ENCODE results near the gene GCKR. TPM values are rescaled to one million over a fixed set of nuclear protein-coding genes. Genes with fewer than 3 reads are reported as not detected.

The GCKR gene
- total RNA-seq, 1 experiment from 2014 or later: not detected

DNA sequence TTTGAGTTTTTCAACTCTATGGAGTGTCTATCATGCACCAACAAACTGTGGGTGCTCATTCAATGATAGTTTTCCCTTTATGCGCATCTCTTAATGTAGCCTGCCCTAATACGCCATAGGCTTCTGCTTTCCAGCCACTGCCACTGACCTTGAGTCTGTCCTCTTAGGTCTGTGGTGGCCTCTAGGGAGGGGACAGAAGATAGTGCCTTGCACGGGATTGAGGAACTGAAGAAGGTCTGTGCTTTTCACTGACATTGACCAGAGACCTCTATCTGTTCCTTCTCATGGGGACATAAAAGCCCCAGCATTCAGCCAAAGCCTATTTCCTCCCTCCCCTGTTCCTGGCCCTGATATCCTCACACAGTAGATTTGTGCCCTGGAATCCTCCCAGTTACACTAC, 2.3 kb downstream of the GCKR start (continued):
- no peak for TF ChIP-seq EGR1 (IDR thresholded peaks at IDR 0.05; ENCODE audit: low read depth)
- no peak for TF ChIP-seq EZH2 (IDR thresholded peaks at IDR 0.05)

DNA sequence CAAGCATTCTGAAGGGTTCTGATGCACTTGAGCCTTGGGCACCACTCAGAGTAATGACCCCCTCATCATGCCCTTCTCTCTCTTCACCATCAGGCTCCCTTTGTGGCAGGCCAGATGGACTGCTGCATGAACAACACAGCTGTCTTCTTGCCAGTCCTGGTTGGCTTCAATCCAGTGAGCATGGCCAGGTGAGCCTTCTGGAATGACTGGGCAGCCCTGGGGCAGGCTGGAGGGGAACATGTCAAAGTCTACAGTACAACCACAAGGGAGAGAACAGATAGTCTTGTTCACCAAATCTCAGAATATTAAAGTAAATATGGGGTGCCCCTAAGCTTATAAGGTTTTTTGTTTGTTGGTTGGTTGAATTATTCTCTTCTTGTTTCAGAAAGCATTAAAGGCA, 4.4 kb downstream of the GCKR start:
- TF ChIP-seq EZH2phosphoT487 (IDR thresholded peaks at IDR 0.05; ENCODE audit: borderline replicate concordance) (no peak), EZH2 (IDR thresholded peaks at IDR 0.05) (no peak)
- no peak overlapping the region for H3K4me3 ChIP-seq (replicated peaks in 1 of 2; ENCODE audit: low read depth in 1 of 2, low read length in 2 of 2)
- H3K9me2 ChIP-seq (ENCODE audit: insufficient read depth): no peaks in the 10 kb centered on the region
- ATAC-seq (no peak), DNase-seq (ENCODE audit: low read depth, low spot score) (no peak)
- no TSS peak for BruUV-seq (replicated peaks)
- H4K20me1 ChIP-seq (ENCODE audit: insufficient read depth): no peaks in the 10 kb centered on the region
- POLR2A ChIA-PET: no interaction called here
- H3K27ac ChIP-seq (ENCODE audit: low read depth, low read length): no peak overlapping the region
- H3K9me3 ChIP-seq (ENCODE audit: control insufficient read depth in 1 of 2, insufficient read depth in 1 of 2, low read depth in 1 of 2, low read length in 2 of 2): no peaks in the 10 kb centered on the region
- no peaks in the 10 kb centered on the region for H3K36me3 ChIP-seq (ENCODE audit: control insufficient read depth in 1 of 2, insufficient read depth in 2 of 2, low read length in 2 of 2)
- H3K79me2 ChIP-seq (ENCODE audit: insufficient read depth, low read length): no peaks in the 10 kb centered on the region
- no peak overlapping the region for H2AFZ ChIP-seq (ENCODE audit: low read depth, low read length, poor library complexity, severe bottlenecking)
- CTCF ChIA-PET: no interaction called here
- RAD21 ChIA-PET (ENCODE audit: low non-redundant PET in 1 of 2, low total read pairs in 2 of 2, uncharacterized antibody in 2 of 2, unreplicated experiment in 2 of 2): no interaction called here
- no peaks in the 10 kb centered on the region for H3K4me1 ChIP-seq (ENCODE audit: control insufficient read depth in 1 of 2, insufficient read depth in 2 of 2, low read length in 2 of 2)
- intact Hi-C loops (cut with micrococcal nuclease): no loop called here
- peaks cover 7% of the 10 kb centered on the region; the same call in 1 of the 2 replicates for H3K27me3 ChIP-seq (ENCODE audit: insufficient read depth, low read length)
- H3K9ac ChIP-seq (ENCODE audit: low read length): no peak overlapping the region
- H3K4me2 ChIP-seq (ENCODE audit: low read length): no peak overlapping the region

DNA sequence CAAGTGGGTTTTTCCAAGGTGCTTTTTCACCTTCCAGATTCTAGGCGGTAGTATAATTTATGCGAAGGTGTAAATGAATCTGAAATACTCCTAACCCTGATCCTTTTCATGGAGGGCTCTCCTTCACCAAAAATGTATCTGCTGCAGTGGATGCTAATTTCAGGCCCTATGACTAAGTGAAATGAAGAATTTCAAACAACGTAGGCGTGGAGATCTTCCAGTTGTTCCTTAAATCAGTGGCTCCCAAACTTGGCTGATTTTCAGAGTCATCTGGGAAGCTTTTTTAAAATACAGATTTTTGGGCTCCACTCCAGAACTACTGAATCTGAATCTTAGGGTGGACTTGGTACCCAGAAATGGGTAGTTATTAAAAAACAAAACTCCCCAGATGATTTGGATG, 5.5 kb downstream of the GCKR start:
- TF ChIP-seq, protein P1, sequence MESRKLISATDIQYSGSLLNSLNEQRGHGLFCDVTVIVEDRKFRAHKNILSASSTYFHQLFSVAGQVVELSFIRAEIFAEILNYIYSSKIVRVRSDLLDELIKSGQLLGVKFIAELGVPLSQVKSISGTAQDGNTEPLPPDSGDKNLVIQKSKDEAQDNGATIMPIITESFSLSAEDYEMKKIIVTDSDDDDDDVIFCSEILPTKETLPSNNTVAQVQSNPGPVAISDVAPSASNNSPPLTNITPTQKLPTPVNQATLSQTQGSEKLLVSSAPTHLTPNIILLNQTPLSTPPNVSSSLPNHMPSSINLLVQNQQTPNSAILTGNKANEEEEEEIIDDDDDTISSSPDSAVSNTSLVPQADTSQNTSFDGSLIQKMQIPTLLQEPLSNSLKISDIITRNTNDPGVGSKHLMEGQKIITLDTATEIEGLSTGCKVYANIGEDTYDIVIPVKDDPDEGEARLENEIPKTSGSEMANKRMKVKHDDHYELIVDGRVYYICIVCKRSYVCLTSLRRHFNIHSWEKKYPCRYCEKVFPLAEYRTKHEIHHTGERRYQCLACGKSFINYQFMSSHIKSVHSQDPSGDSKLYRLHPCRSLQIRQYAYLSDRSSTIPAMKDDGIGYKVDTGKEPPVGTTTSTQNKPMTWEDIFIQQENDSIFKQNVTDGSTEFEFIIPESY (IDR thresholded peaks at IDR 0.05; ENCODE audit: extremely low read depth, insufficient replicate concordance, low read length): no peak
- no peak for TF ChIP-seq SRF (IDR thresholded peaks at IDR 0.05; ENCODE audit: low read depth)
- TF ChIP-seq EZH2 (IDR thresholded peaks at IDR 0.05): no peak
- no peak for TF ChIP-seq EZH2phosphoT487 (IDR thresholded peaks at IDR 0.05; ENCODE audit: borderline replicate concordance)
- TF ChIP-seq RAD21 (IDR thresholded peaks at IDR 0.05; ENCODE audit: low read depth): no peak
- TF ChIP-seq, protein P2, sequence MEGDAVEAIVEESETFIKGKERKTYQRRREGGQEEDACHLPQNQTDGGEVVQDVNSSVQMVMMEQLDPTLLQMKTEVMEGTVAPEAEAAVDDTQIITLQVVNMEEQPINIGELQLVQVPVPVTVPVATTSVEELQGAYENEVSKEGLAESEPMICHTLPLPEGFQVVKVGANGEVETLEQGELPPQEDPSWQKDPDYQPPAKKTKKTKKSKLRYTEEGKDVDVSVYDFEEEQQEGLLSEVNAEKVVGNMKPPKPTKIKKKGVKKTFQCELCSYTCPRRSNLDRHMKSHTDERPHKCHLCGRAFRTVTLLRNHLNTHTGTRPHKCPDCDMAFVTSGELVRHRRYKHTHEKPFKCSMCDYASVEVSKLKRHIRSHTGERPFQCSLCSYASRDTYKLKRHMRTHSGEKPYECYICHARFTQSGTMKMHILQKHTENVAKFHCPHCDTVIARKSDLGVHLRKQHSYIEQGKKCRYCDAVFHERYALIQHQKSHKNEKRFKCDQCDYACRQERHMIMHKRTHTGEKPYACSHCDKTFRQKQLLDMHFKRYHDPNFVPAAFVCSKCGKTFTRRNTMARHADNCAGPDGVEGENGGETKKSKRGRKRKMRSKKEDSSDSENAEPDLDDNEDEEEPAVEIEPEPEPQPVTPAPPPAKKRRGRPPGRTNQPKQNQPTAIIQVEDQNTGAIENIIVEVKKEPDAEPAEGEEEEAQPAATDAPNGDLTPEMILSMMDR (IDR thresholded peaks at IDR 0.05 in 2 of 3, conservative IDR thresholded peaks at IDR 0.05 in 1 of 3; ENCODE audit: borderline replicate concordance in 1 of 3, insufficient read depth in 1 of 3, low read depth in 2 of 3, low read length in 2 of 3): no peak
- no peak for TF ChIP-seq ZFX (IDR thresholded peaks at IDR 0.05)
- no peak for TF ChIP-seq TCF7L2 (IDR thresholded peaks at IDR 0.05; ENCODE audit: borderline replicate concordance, extremely low read depth, insufficient read depth, insufficient read length)
- TF ChIP-seq, protein P3, sequence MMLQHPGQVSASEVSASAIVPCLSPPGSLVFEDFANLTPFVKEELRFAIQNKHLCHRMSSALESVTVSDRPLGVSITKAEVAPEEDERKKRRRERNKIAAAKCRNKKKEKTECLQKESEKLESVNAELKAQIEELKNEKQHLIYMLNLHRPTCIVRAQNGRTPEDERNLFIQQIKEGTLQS (IDR thresholded peaks at IDR 0.05): no peak
- TF ChIP-seq EGR1 (IDR thresholded peaks at IDR 0.05; ENCODE audit: low read depth): no peak
- TF ChIP-seq ELF1 (IDR thresholded peaks at IDR 0.05; ENCODE audit: borderline replicate concordance, low read depth): no peak
- TF ChIP-seq CEBPB (IDR thresholded peaks at IDR 0.05; ENCODE audit: low read depth): no peak
- no peak for TF ChIP-seq FOSL1 (IDR thresholded peaks at IDR 0.05; ENCODE audit: low read depth)
- Histone ChIP-seq H3K9ac (ENCODE audit: low read length) (no peak overlapping the region), H3K9me2 (ENCODE audit: insufficient read depth) (no peaks in the 10 kb centered on the region), H3K4me3 (replicated peaks in 1 of 2; ENCODE audit: low read depth in 1 of 2, low read length in 2 of 2) (no peak overlapping the region), H4K20me1 (ENCODE audit: insufficient read depth) (no peaks in the 10 kb centered on the region), H3K27me3 (ENCODE audit: insufficient read depth, low read length) (peaks cover 3% of the 10 kb centered on the region; the same call in 1 of the 2 replicates), H3K36me3 (ENCODE audit: control insufficient read depth in 1 of 2, insufficient read depth in 2 of 2, low read length in 2 of 2) (no peaks in the 10 kb centered on the region), H3K27ac (ENCODE audit: low read depth, low read length) (no peak overlapping the region), H3K9me3 (ENCODE audit: control insufficient read depth in 1 of 2, insufficient read depth in 1 of 2, low read depth in 1 of 2, low read length in 2 of 2) (no peaks in the 10 kb centered on the region), H3K4me2 (ENCODE audit: low read length) (no peak overlapping the region), H3K79me2 (ENCODE audit: insufficient read depth, low read length) (no peaks in the 10 kb centered on the region), H2AFZ (ENCODE audit: low read depth, low read length, poor library complexity, severe bottlenecking) (no peak overlapping the region), H3K4me1 (ENCODE audit: control insufficient read depth in 1 of 2, insufficient read depth in 2 of 2, low read length in 2 of 2) (no peaks in the 10 kb centered on the region)
- intact Hi-C loops (cut with micrococcal nuclease): no loop called here
- RAD21 ChIA-PET (ENCODE audit: low non-redundant PET in 1 of 2, low total read pairs in 2 of 2, uncharacterized antibody in 2 of 2, unreplicated experiment in 2 of 2): no interaction called here
- BruUV-seq (replicated peaks): no TSS peak
- no peak for DNase-seq (ENCODE audit: low read depth, low spot score)
- POLR2A ChIA-PET: no interaction called here
- CTCF ChIA-PET: no interaction called here
- no peak for ATAC-seq

All from HCT116 (cell line).